A549 (cell line): ENCODE measurements around the gene C16orf92.

Source experiments
- BHLHE40 ChIP-seq: IDR thresholded peaks from 2 replicates; pipeline ENCODE4 v1.6.1; 2012; ENCODE audit warnings: low read depth, low read length, inconsistent platforms
- CTCF ChIP-seq: fragments of >200 bp; sonication (Bioruptor Twin); formaldehyde crosslinking; IDR thresholded peaks from 3 replicates; pipeline ENCODE4 v1.5.1; 2016
- EP300 ChIP-seq, 2 experiments: fragments of >200 bp; sonication (Bioruptor Twin); formaldehyde crosslinking; IDR thresholded peaks; 2 replicates in 1 of 2; 3 replicates in 1 of 2; pipeline ENCODE4 v1.6.1; 2016 to 2017
- MAZ ChIP-seq: fragments of 150-350 bp; IDR thresholded peaks from 2 replicates; pipeline ENCODE4 v1.6.1; 2014; ENCODE audit warnings: antibody characterized with exemption, low read depth, low read length, borderline replicate concordance
- POLR2A ChIP-seq: IDR thresholded peaks from 2 replicates; pipeline ENCODE4 v1.6.1; 2012; ENCODE audit warnings: mild to moderate bottlenecking, low read length
- POLR2AphosphoS2 ChIP-seq: conservative IDR thresholded peaks from 2 replicates; pipeline ENCODE4 v1.6.1; 2012; ENCODE audit warnings: low read length, improper control_type of control experiment, inconsistent platforms
- RCOR1 ChIP-seq: fragments of 150-350 bp; IDR thresholded peaks from 2 replicates; pipeline ENCODE4 v1.6.1; 2014; ENCODE audit warnings: antibody characterized with exemption, low read length, low read depth
- USF2 ChIP-seq: fragments of 450-650 bp; IDR thresholded peaks from 2 replicates; pipeline ENCODE4 v1.6.1; 2014; ENCODE audit warnings: antibody characterized with exemption

GRCh38 chr16:30068750-30069610, 46.0 kb downstream of the C16orf92 start:
- TF ChIP-seq POLR2AphosphoS2: no peak
- TF ChIP-seq BHLHE40: no peak
- TF ChIP-seq RCOR1: no peak
- no peak for TF ChIP-seq MAZ
- peak; percentile 42 for TF ChIP-seq CTCF
- TF ChIP-seq POLR2A: no peak
- TF ChIP-seq USF2: no peak
- TF ChIP-seq EP300 (IDR thresholded peaks at IDR 0.05): no peak
